ENCODE measurements around the gene NPAS4.
"Not testable (repeated sequence)": the region's sequence is repeated elsewhere in the genome, so short reads cannot be mapped to it uniquely, and the experiment has no call there.

NPAS4 gene

DNA sequence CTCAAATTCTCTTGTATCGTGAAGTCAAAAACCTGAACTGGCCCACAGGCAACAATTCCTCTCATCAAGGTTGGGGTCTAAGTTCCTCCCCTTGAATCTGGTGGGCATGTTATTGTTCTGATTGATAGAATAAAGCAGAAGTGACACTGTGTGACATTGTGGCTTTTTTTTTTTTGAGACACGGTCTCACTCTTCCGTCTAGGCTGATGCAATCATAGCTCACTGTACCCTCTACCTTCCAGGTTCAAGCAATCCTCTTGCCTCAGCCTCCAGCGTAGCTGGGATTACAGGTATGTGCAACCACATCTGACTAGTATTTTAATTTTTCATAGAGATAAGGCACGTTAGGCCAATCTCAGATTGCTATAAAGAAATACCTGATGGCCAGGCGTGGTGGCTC, 37.0 kb downstream of the NPAS4 start:
- DNase-seq (ENCODE audit: low spot score): no peak

GRCh38 chr11:66459138-66459778, 38.4 kb downstream of the NPAS4 start:
- DNase-seq (ENCODE audit: low spot score): no peak

DNA sequence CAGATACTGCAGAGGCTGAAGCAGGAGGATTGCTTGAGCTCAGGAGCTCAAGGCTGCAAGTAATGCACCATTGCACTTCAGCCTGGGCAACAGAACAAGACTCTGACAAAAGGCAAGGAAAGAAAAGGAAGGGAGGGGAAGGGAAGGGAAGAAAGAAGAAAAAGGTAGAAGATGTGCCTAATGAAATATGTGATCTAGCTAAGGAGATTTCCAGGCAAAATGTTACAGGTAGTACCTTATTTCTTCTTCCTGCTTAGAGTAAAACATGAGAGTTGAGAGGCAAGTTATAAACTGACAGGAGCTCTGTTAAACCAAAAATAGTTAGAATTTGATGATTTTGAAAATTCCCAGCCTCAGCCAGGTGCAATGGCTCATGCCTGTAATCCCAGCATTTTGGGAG, 41.2 kb downstream of the NPAS4 start:
- DNase-seq (ENCODE audit: low spot score): no peak

GRCh38 chr11:66462911-66463310, 42.1 kb downstream of the NPAS4 start:
- no peak for DNase-seq (ENCODE audit: low spot score)

DNA sequence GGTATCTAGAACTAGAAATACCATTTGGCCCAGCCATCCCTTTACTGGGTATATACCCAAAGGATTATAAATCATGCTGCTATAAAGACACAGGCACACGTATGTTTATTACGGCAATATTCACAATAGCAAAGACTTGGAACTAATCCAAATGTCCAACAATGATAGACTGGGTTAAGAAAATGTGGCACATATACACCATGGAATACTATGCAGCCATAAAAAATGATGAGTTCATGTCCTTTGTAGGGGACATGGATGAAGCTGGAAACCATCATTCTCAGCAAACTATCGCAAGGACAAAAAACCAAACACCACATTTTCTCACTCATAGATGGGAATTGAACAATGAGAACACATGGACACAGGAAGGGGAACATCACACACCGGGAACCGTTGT, 43.3 kb downstream of the NPAS4 start:
- DNase-seq (ENCODE audit: low spot score): not testable (repeated sequence)

GRCh38 chr11:66464916-66465315, 44.1 kb downstream of the NPAS4 start:
- no peak for DNase-seq (ENCODE audit: low spot score)

DNA sequence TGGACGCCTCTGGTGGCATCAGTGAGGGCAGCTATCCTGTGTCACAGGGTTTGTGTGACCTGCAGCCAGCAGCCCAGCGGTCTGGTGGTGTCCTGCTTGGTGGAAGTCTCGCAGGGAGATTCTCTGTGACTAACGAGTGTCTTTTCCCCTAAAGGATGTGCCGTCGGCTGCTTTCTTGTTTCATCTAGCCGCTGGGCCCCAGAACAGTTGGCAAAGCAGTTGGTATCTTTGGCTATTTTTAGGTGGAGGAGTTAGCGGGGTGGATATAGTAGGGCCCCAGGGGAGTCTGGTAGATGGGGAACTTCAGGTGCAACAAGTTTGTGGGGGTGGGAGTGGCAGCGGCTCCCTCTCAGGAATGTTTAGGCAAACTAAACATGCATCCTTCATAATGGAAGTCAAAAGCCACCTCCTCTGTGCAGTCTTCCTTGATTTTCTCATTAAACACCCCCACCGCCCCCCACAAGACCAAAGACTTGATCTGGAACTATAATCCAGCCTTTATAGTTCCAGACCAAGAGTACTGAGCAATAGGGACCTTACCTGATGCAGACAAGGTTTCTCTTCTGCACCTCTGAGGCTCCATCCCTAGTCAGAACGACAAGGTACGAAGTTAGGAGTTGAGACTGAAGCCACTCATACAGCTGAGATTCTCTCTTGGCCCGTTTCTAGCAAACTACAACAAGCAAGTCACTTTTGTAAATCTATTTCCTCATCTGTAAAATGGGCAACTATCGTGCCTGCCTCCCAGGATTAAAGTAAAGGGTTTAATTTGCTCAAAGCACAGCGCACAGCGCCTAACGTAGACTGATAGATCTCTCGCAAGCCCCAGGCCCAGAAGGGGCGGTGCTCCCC, 44.8 kb downstream of the NPAS4 start:
- DNase-seq (ENCODE audit: low spot score): no peak

GRCh38 chr11:66466225-66467033, 45.6 kb downstream of the NPAS4 start, which contains the start of gene PELI3:
Gene PELI3 (plus strand): TSS chr11:66466905. CDS start chr11:66468129, 1,224 bp downstream.
- DNase-seq (ENCODE audit: low spot score): peak; percentile 99

DNA sequence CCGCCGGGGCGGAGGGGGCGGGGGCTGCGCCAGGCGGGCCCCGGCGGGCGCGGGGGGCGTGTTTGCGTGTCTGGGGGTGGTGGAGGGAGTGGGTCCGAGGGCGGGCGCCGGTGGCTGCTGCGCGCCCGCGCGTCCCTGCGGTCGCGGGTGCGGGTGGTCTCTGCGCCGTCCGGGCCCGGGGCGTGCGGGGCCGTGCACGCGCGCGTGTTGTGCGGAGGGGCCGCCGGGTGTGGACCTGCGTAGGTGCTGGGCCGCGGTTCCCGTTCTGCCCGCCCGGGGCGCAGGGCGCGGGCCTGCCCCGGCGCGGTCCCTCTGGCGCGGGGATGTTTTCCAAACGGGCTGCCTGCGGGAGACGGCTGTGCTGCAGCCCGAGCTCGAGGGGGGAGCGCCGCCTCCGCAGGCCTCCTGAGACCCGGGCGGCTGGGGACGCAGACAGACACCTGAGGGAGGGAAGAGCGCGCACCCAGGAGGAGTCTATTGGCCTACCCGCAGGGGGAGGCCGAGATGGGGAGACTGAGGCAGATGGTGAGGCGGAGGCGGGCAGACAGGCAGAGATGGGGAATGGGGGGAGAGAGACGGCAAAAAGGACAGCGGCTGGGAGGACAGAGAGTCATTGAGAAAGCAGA, 46.3 kb downstream of the NPAS4 start:
- peak; percentile 56 for DNase-seq (ENCODE audit: low spot score)

GRCh38 chr11:66467756-66468155, 46.9 kb downstream of the NPAS4 start:
- no peak for DNase-seq (ENCODE audit: low spot score)

- DNase-seq (ENCODE audit: low spot score): no peak
These were observed 47.9 kb downstream of the NPAS4 start for GRCh38 chr11:66468691-66469090.

- no peak for DNase-seq (ENCODE audit: low spot score)
These were observed 48.6 kb downstream of the NPAS4 start for GRCh38 chr11:66469441-66469840.

DNA sequence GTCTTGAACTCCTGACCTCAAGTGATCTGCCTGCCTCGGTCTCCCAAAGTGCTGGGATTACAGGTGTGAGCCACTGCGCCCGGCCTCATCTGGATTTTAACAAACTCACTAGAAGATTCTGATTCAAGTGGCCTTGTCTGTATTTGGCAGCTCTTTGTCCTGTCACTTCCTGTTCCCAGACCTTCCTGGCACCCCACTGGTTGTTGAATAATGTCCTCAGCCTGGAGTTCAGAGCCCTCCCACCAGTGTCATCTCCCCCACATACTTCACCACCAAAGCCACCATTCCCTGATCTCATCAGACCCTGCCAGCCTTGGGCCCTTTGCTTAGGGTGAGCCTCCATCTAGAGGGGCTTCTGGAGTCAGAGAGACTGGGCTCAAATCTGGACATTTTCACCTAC, 49.2 kb downstream of the NPAS4 start:
- DNase-seq (ENCODE audit: low spot score): no peak

DNA sequence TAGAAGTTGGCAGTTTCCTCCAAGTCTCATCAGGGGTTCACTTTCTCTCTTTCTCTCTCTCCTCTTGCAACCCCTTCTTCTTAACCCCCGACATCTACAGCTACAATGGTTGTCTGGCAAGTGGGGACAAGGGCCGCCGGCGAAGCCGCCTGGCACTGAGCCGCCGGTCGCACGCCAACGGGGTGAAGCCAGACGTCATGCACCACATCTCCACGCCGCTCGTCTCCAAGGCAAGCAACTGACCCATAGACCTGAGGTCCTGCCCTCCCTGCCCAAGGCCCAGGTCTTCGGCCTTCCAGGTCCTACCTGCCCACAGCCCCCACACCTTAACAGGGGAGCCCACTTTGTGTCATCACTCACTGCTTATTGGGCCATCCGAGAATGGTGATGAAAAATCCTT, 50.3 kb downstream of the NPAS4 start:
- no peak for DNase-seq (ENCODE audit: low spot score)

GRCh38 chr11:66472054-66472453, 51.2 kb downstream of the NPAS4 start:
- no peak for DNase-seq (ENCODE audit: low spot score)

DNA sequence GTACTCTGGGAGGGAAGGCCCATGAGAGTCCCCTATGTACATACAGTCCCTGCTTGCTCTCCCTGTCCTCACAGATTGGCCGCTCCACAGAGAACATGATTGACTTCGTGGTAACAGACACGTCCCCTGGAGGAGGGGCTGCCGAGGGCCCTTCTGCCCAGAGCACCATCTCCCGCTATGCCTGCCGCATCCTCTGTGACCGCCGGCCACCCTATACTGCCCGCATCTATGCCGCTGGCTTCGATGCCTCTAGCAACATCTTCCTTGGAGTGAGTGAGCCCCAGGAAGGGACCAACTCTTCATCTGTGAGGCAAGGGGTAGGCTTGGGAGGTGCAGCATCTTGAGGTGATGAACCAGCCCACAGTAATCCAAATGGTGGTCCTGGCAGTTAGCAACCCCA, 52.3 kb downstream of the NPAS4 start:
- DNase-seq (ENCODE audit: low spot score): no peak

GRCh38 chr11:66473608-66474515, 53.0 kb downstream of the NPAS4 start:
- DNase-seq (ENCODE audit: low spot score): no peak

GRCh38 chr11:66475349-66476172, 54.7 kb downstream of the NPAS4 start:
- no peak for DNase-seq (ENCODE audit: low spot score)
